Panc1 (cell line): Measurements from ENCODE around the gene FPR3. TPM values are rescaled to one million over a fixed set of nuclear protein-coding genes. Genes with fewer than 3 reads are reported as not detected.

Experiments used
- ATAC-seq: fragments of 200-7000 bp; cut with Tn5 transposase; 2 replicates; pipeline ENCODE4 v1.9.1; 2020; ENCODE audit warnings: mild to moderate bottlenecking, moderate library complexity
- BruUV-seq: library from RNA; stranded (reverse); fragments of 400-500 nt; replicated peaks from 2 replicates; lab custom pipeline; 2021; lab: Mats Ljungman, UMichigan
- CTCF ChIA-PET: fragments of 300-600 bp; sonication (Branson Sonifier 250); formaldehyde crosslinking; loops from one replicate; lab custom pipeline; 2022; ENCODE audit warnings: antibody characterized with exemption; lab: Charles Lee
- POLR2A ChIA-PET: fragments of 300-600 bp; sonication (Branson Sonifier 250); formaldehyde crosslinking; loops from one replicate; lab custom pipeline; 2022; ENCODE audit warnings: antibody characterized with exemption; lab: Charles Lee
- DNase-seq: peaks from one replicate; pipeline ENCODE4 v3.0.0-alpha.2; 2010; ENCODE audit warnings: low read depth, low spot score
- H3K27ac ChIP-seq: 2 replicates; pipeline ENCODE4 v1.5.1; 2011; ENCODE audit warnings: mild to moderate bottlenecking, low read length, inconsistent platforms
- H3K27me3 ChIP-seq: fragments of 200-500 bp; sonication (Bioruptor generic); 2 replicates; pipeline ENCODE4 v1.6.0; 2014; ENCODE audit warnings: low read length, inconsistent platforms; ENCODE audit not compliant: control insufficient read depth, insufficient read depth
- H3K36me3 ChIP-seq: fragments of 200-500 bp; sonication (Bioruptor generic); 2 replicates; pipeline ENCODE4 v1.5.1; 2014; ENCODE audit warnings: inconsistent platforms, mild to moderate bottlenecking, low read length, moderate library complexity; ENCODE audit not compliant: control insufficient read depth, insufficient read depth
- H3K4me1 ChIP-seq: 2 replicates; pipeline ENCODE4 v1.5.1; 2011; ENCODE audit warnings: inconsistent platforms, mild to moderate bottlenecking, low read length, moderate library complexity; ENCODE audit not compliant: control insufficient read depth, insufficient read depth
- H3K4me3 ChIP-seq, 2 experiments: 2 replicates each; pipeline ENCODE4 v1.5.1; 2011 to 2012; ENCODE audit warnings: low read depth in 2 of 2, low read length in 2 of 2, mild to moderate bottlenecking in 2 of 2, inconsistent platforms in 1 of 2, moderate library complexity in 1 of 2
- H3K9me3 ChIP-seq: fragments of 200-500 bp; sonication (Bioruptor generic); 2 replicates; pipeline ENCODE4 v1.5.1; 2014; ENCODE audit warnings: low read depth, mild to moderate bottlenecking, inconsistent platforms, low read length, moderate library complexity; ENCODE audit not compliant: control insufficient read depth, insufficient read depth
- POLR2AphosphoS5 ChIP-seq: IDR thresholded peaks from 2 replicates; pipeline ENCODE4 v1.6.1; 2012; ENCODE audit warnings: mild to moderate bottlenecking, low read depth, low read length, moderate library complexity
- REST ChIP-seq, 2 experiments: IDR thresholded peaks; 2 replicates each; pipeline ENCODE4 v1.6.1; 2011 to 2012; ENCODE audit warnings: low read depth in 2 of 2, control low read depth in 1 of 2, low read length in 1 of 2, mild to moderate bottlenecking in 1 of 2, moderate library complexity in 1 of 2; ENCODE audit not compliant: insufficient read depth in 1 of 2
- SIN3A ChIP-seq: IDR thresholded peaks from 2 replicates; pipeline ENCODE4 v1.6.1; 2012; ENCODE audit warnings: low read depth, mild to moderate bottlenecking, low read length, moderate library complexity, borderline replicate concordance; ENCODE audit not compliant: insufficient read depth
- TCF7L2 ChIP-seq: IDR thresholded peaks from 2 replicates; pipeline ENCODE4 v1.6.1; 2011; ENCODE audit warnings: mild to moderate bottlenecking, low read depth, low read length, inconsistent platforms
- in situ Hi-C: cut with HindIII; loops from 2 replicates; pipeline ENCODE4 v1.10.0; 2016; ENCODE audit warnings: low sequenced_read_pairs, low pct_unique_long_range_greater_than_20kb
- intact Hi-C: fragments of 100-400 bp; cut with micrococcal nuclease; formaldehyde crosslinking; loops from one replicate; pipeline ENCODE4 v1.10.0; 2022; ENCODE audit not compliant: unreplicated experiment
- total RNA-seq: library from RNA; stranded (reverse); gene quantifications from one replicate; pipeline ENCODE4 v1.2.1, GENCODE V29; 2021; ENCODE audit not compliant: unreplicated experiment
- TF ChIP-seq, protein P1 (sequence below): fragments of 450-650 bp; IDR thresholded peaks from 2 replicates; pipeline ENCODE4 v1.5.1; 2017; ENCODE audit warnings: mild to moderate bottlenecking

FPR3 gene
- total RNA-seq, 1 experiment from 2014 or later: 0.08 TPM

DNA sequence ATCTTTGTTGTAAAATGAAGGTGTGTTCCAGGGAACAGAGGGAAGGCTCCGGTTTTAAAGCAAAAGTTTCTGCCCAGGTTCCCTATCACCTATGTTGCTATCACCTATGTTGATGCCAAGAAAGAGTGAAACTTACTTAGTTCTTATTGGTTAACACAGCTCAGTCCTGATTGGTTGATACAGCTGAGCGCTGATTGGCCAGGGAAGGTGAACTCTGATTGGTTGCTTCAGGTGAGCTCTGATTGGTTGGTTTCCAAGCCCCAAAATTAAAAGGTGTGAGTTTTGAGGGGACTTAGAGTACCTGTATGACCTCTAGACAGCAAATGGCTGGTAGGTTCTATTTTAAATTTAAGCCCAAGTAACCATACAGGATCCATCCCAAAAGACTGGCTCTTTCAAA, 42.2 kb downstream of the FPR3 start:
- 0 out of 2 replicates have a peak, but pooled peaks cover 4% of the 10 kb centered on the region for H3K9me3 ChIP-seq
- in situ Hi-C loops: no loop called here
- BruUV-seq: no TSS peak
- no peaks in the 10 kb centered on the region for H3K27me3 ChIP-seq
- ChIA-PET CTCF (no interaction called here), POLR2A (no interaction called here)
- TF ChIP-seq REST (IDR thresholded peaks at IDR 0.05; ENCODE audit: insufficient read depth in 1 of 2, low read depth in 2 of 2, low read length in 1 of 2) (no peak), TCF7L2 (no peak), SIN3A (no peak)
- no peaks in the 10 kb centered on the region for H3K36me3 ChIP-seq
- no peak for ATAC-seq
- H3K27ac ChIP-seq: no peak overlapping the region
- no peaks in the 10 kb centered on the region for H3K4me1 ChIP-seq
- H3K4me3 ChIP-seq: no peak overlapping the region
- intact Hi-C loops: no loop called here
- no peak for DNase-seq

GRCh38 chr19:51861870-51862622, 67.1 kb downstream of the FPR3 start:
- H3K4me1 ChIP-seq: no peaks in the 10 kb centered on the region
- intact Hi-C loops: no loop called here
- no peak for ATAC-seq
- no peak for DNase-seq
- TF ChIP-seq, protein P1, sequence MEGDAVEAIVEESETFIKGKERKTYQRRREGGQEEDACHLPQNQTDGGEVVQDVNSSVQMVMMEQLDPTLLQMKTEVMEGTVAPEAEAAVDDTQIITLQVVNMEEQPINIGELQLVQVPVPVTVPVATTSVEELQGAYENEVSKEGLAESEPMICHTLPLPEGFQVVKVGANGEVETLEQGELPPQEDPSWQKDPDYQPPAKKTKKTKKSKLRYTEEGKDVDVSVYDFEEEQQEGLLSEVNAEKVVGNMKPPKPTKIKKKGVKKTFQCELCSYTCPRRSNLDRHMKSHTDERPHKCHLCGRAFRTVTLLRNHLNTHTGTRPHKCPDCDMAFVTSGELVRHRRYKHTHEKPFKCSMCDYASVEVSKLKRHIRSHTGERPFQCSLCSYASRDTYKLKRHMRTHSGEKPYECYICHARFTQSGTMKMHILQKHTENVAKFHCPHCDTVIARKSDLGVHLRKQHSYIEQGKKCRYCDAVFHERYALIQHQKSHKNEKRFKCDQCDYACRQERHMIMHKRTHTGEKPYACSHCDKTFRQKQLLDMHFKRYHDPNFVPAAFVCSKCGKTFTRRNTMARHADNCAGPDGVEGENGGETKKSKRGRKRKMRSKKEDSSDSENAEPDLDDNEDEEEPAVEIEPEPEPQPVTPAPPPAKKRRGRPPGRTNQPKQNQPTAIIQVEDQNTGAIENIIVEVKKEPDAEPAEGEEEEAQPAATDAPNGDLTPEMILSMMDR: no peak
- no peak for TF ChIP-seq POLR2AphosphoS5
- TF ChIP-seq SIN3A: no peak
- TF ChIP-seq TCF7L2: no peak
- TF ChIP-seq REST (IDR thresholded peaks at IDR 0.05; ENCODE audit: insufficient read depth in 1 of 2, low read depth in 2 of 2, low read length in 1 of 2): no peak
- CTCF ChIA-PET: no interaction called here
- in situ Hi-C loops: no loop called here
- no peak overlapping the region for H3K27ac ChIP-seq
- H3K4me3 ChIP-seq: no peak overlapping the region
- no peaks in the 10 kb centered on the region for H3K27me3 ChIP-seq
- no TSS peak for BruUV-seq
- POLR2A ChIA-PET: no interaction called here
- no peaks in the 10 kb centered on the region for H3K36me3 ChIP-seq
- peaks cover 53% of the 10 kb centered on the region for H3K9me3 ChIP-seq
